Effector CD8-positive, alpha-beta T cell (primary cell): ENCODE results near the gene OTUB1.
"Not testable (repeated sequence)": the region's sequence is repeated elsewhere in the genome, so short reads cannot be mapped to it uniquely, and the experiment has no call there.

Experiments
- DNase-seq: peaks from one replicate; lab custom pipeline; 2025; lab: John Stamatoyannopoulos, UW

OTUB1 gene

DNA sequence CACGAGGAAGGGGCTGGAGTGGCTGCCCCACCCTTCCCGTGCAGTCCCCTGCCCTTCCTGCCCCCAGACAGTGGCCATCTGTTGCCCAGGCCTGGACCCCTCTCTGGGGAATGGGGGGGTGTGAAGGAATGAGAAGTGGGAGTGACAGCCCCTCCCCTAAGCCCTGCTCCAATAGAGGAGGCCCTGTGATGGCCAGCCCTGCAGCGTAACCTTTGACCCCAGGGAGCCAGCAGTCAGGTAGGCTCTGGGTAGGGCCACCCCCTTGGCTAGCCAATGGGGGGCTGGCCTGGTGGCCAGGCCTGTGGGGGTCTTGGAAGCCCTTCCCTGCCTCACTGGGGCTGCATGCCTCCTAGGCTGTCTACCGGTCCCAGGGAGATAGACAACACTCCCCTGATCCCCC lies 56.1 kb downstream of the OTUB1 start:
- no peak for DNase-seq

DNA sequence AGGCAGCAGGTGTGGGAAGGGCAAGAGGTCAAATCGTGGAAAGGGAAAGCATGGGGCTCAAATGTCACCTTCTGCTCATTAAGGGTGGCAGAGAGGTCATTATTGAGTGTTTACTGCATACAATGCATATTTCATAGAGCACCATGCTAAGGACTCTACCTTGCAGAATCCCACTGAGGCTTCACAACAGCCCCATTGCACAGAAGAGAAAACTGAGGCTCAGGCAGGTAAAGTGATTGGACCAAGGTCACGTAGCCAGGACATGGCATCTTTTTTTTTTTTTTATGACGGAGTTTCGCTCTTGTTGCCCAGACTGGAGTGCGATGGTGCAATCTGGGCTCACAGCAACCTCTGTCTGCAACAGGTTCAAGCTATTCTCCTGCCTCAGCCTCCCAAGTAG lies 57.3 kb downstream of the OTUB1 start:
- no peak for DNase-seq

DNA sequence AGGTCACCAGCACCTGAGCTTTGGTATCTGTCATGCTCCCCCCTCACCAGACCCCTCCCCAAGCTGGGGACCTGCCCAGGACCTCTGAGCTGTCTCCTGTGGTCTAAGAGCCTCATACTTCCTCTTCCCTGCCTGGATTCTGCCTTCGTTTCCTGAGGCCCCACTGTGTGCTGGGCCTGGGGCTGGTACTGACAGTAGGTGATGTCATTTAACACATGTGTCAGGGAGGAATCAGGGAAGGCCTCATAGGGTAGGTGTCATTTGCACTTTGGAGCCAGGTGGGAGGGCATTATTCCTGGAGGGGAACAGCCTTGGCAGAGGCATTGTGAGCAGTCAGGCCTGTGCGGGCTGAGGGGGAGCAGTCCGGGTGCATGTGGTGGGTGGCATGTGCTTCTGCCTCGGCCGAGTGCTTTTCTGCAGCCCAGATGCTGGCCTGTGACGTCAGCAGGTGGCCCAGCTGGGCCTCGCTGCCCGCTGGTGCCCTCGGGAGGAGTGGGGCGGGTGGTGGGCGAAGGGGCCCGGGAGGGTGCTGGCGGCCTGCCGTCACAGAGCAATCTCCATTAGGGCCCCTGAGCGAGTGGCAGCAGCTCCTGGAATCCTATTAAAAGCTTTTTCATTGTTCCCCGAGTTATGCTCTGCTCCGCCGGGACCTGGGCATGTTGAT lies 58.6 kb downstream of the OTUB1 start:
- DNase-seq = no peak

DNA sequence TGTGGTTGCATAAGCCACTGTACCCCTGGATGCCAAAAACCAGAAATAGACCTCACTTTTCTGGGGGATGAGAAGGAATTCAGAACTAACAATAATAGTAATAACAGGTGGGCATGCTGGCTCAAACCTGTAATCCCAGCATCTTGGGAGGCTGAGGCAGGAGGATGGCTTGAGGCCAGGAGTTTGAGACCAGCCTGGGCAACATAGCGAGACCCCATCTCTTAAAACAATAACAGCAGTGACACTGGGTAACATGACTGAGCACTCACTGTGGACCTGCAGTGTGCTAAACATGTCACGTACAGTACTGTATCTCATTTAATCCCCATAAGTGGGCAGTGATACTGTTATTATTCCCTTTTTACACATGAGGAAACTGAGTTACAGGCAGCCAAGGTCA lies 59.5 kb downstream of the OTUB1 start:
- no peak for DNase-seq

DNA sequence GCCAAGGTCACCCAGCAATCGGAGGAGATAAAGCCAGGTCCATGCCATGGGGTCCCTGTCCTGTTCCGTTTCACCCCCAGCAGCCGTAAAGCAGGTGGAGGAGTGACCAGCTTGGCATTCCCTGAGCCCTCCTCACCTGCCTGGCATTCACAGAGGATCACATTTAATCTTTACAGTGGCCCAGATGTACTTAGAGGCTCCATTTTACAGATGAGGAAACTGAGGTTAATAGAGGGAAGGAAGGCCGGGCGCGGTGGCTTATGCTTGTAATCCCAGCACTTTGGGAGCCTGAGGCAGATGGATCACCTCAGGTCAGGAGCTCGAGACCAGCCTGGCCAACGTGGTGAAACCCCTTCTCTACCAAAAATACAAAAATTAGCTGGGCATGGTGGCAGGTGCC lies 61.1 kb downstream of the OTUB1 start:
- DNase-seq = not testable (repeated sequence)
